T47D (cell line): ENCODE results near the gene RUNX1.

Experiments
- DNase-seq, 2 experiments: peaks; one replicate each; pipeline versions ENCODE4 v3.0.0 to v3.0.0-alpha.2; 2011 to 2012; ENCODE audit warnings: low read depth in 1 of 2, low spot score in 1 of 2
- JUND ChIP-seq: IDR thresholded peaks from 2 replicates; pipeline ENCODE4 v1.6.1; 2012; ENCODE audit warnings: low read depth
- in situ Hi-C: cut with HindIII; loops from 2 replicates; pipeline ENCODE4 v1.10.0; 2016; ENCODE audit warnings: low sequenced_read_pairs, low pct_unique_long_range_greater_than_20kb

RUNX1 gene

DNA sequence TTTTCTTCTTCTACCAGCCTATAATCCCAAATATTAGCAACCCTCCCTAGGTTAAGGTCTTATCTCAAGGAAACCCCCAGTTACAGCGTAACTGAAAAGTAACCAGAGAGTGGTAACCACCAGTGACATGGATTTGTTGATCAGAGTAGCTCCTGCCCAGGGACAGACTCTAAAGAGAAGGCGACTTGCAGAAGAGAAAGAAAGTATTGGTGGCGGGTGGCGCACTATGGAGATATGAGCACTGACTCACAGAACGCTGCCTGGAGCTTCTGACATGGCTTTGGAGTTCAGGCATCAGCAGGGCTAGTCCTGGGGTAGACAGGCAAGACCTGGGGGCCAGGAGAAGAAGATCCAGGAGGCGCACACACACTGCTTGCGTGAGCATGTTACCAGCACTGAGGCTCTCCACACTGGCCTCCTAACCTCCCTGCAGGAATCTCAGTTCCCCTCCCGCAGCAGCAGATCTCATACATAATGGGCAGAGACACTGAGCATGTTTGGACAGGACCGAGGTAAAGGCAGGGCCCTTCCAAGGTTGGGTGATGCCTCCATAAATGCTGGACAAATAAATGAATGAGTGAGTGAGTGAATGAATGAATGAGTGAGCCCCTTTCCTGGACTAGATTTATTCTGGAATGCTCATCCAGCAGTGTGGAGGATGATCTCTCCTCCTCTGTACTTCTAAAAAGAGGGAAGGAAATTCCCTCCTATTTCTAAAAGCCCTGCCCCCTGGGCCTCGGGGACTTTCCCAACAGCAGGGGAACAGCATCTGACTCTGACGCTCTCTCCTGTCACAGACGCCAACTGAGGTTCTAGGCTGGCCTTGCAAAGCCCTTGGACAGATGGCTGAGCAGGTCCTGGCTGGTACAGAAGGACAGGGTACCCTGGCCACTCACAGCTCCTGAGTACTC lies 204.8 kb downstream of the RUNX1 start:
- no peak for DNase-seq
- in situ Hi-C loops = no loop called here
- no peak for TF ChIP-seq JUND

DNA sequence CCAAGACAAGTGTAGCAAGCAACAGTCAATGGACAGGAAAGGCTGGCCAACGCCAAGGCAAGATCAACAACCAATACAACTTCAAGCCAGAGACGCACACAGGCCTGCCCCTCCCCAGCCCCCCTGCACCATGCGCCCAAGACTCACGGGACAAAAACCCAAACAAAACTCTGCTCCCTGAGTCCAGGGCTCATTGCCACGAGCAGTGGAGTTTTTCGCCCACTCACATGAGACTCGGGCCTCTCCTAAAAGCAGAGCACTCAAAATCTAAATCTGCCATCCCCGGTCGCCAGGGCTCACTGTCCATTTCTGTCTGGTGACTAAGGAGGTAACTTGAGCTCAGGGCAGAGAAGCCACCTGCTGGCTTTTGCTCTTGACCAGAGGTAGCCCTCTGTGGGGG lies 205.5 kb downstream of the RUNX1 start:
- DNase-seq = no peak
- in situ Hi-C loops = no loop called here
- TF ChIP-seq JUND = no peak

DNA sequence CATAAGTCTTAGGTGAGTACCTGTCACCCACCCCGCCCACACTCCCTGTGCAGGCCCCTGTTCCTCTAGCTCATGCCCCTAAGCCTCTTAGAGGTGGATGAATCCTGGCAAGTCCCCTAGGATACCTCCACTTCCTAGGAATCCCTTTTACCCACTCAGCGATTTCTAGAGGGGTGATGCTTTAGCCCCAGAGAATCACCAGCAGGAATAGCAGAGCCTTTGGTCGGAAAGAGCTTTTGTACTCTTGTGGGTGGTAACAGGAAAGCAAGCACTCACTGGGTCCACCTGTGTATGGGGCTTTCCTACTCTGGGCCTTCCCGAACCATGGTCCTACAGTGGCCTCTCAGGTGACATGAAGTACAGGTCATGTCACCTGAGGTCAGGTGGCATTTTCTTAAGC lies 207.9 kb downstream of the RUNX1 start:
- no peak for TF ChIP-seq JUND
- in situ Hi-C loops = no loop called here
- DNase-seq = no peak

DNA sequence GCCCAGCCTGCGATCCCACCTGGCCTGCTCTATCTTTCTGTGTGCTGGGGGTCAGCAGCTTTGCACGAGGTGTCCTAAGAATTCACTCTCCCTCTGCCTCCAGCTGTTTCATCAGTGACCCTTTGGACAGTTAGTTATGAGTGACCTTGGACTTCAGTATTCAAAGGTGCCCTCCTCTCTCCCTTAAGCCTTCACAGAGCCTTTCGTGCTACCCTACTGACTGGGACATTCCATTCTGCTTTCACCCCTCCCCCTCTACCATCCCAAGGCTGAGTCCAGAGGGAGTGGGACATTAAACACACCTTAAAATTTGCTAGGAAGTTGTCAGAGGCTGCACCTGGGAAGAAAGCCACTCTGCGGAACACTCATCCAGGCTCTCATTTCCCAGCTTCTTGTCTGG lies 208.4 kb downstream of the RUNX1 start:
- in situ Hi-C loops = no loop called here
- DNase-seq = no peak

DNA sequence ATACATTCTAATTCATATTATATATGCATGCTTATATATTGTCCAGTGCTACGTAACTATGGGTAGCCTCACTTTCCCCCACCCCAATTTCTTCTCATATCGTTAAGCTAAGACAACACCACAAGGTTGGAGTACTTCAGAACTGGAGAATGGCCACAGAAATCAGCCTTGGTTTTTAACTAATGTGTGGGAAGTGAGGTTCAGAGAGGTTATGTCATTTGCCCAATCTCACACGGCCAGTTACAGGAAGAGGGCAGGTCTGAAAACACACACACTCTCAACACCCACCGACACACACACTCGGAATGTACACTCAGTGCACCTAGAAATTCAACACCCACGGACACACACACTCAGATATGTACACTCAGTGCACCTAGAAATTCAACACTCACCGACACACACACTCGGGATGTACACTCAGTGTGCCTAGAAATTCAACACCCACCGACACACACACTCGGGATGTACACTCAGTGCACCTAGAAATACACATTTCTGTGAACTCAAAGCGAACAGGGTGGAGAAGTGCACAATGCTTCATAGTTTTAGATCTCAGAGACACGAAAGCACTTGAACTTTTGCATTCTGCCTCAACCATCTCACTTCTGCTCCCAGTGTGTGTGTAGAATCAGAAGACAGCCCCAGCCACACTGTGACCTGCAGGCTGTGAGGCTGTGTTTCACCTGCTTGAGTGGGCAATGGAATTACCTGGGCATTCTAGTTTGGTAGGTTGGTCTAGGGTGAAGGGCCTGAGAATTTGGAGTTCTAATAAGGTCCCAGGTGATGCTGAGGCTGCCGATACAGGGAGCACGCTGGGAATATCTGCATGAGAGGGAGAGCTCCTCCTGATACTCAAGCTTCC lies 209.9 kb downstream of the RUNX1 start:
- TF ChIP-seq JUND = no peak
- DNase-seq = no peak
- in situ Hi-C loops = no loop called here

More for the DNA sequence above, 208.4 kb downstream of the RUNX1 start:
- TF ChIP-seq JUND = no peak

DNA sequence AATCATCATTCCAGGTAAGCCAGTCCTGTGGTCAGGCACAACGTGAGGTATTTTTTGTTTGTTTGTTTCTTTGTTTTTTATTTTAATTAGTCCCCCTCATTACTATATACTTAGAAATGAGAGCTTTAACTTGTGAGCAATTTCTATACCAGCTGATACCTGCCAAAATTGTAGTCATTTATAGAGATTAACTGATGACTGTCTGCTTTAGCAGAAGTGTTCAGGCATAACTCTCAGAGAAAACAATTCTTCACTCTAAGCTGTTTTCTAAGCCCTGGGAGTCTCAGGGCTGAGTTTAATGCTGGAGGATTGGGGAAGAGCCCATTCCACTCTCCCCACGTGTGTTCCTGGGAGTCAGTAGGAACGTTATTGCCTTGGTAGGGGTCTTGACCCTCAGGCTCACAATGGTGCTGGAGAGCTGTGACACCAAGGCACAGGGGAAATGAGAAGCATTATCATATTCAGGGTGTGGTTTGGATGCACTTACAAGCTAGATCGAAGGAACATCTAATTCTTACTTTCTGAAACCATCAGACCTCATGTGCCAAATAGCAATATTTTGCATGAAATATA lies 212.1 kb downstream of the RUNX1 start:
- no peak for TF ChIP-seq JUND
- no peak for DNase-seq
- in situ Hi-C loops = no loop called here

DNA sequence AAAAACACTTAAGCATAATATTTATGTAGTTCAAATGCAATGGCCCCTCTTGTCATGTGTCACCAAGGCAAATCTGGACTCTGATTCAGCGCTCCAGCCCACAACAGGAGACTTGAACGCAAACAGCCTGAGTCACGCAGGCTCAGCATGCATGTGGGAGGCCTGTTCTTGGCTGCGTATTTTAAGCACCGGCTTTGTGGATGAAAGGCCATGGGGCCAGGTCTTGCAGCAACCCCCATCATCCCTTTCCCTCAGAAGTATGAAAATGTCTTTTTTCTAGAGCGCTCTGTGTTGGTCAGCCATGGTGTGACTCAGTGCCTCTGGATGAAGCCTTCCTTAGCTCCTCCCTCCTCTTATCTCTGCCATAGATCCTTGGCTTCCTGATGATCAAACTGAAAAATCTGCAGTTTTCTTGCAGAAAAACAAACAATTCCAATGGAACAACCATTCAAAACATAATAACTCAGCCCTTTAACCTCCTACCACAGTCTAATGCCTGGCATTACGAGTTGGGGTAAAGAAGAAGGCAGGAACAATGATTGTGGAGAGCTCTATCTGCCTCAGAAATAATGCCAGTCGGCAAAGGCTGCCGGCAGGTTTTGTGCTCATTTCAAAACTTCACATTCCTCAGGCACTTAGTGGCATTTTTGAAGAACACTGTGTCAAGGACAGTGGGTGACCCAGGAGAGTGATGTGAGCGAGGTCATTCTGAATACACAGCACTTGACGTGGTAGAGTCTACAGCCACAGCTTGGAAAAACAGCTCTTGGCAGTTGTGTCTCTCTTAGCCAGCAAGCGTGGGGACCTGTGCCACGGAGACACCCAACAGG lies 212.8 kb downstream of the RUNX1 start:
- no peak for DNase-seq
- in situ Hi-C loops = no loop called here
- TF ChIP-seq JUND = no peak

DNA sequence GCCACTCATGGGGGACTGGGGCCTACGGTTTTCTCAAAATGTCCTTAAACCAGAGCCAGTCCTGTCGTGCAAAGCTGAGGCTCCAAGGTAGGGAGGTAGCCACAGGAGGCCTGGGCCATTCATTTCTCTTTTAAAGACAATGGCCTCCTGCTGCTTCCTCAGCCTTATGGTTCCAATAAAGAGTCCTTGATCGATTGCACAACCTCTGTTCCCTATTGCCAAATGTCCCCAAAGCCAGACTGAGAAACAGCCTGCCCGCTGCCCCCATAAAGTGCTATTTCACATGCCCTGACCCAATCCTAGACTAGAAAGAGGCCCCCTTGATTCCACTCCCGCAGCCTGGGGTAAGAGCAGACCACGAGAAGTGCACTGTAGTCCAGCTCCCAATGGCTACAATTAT lies 213.6 kb downstream of the RUNX1 start:
- DNase-seq = no peak
- no peak for TF ChIP-seq JUND
- in situ Hi-C loops = no loop called here

DNA sequence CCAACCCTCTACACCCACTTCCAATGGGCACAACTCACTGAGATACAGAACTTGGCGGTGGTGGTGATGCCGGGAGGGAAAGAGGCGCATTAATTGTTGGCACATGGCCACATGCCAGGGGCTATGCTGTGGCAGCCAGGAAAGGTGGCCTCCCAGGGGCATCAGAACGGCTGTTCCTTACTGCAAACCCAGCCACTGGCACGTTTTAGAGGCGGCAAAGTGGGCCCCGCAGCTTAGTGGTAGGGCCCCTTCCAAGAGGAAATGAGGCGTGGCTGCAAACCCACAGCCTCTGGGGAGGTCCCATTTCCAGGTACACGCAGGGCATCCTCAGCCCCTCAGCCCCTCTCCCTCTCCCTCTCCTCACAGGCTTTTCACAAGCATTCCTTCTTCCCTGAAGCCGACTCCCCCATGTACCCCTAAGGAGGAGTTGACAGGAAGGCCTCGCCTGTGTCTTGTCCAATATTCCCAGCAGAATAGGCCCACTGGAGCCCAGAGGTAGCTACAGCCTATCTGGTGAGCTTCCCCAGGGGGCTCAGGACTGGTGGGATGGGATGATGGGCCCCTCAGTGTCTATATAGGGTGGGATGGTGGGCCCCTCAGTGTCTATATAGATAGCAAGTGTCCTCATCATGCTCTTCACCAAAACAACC lies 214.1 kb downstream of the RUNX1 start:
- TF ChIP-seq JUND = no peak
- no peak for DNase-seq
- in situ Hi-C loops = no loop called here

DNA sequence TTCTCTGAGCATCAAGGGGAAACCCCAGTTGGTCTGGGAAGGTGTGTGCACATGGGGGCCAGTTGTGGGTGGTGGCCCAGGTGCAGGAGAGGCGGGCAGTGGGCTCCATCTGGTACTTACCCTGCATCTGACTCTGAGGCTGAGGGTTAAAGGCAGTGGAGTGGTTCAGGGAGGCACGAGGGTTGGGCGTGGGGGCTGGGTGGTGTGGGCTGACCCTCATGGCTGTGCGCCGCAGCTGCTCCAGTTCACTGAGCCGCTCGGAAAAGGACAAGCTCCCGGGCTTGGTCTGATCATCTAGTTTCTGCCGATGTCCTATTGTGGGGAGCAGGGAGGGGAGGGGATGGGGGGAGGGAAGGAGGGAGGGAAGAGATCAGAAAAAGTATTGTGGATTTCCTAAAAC lies 214.8 kb downstream of the RUNX1 start:
- no peak for TF ChIP-seq JUND
- no peak for DNase-seq
- in situ Hi-C loops = no loop called here

DNA sequence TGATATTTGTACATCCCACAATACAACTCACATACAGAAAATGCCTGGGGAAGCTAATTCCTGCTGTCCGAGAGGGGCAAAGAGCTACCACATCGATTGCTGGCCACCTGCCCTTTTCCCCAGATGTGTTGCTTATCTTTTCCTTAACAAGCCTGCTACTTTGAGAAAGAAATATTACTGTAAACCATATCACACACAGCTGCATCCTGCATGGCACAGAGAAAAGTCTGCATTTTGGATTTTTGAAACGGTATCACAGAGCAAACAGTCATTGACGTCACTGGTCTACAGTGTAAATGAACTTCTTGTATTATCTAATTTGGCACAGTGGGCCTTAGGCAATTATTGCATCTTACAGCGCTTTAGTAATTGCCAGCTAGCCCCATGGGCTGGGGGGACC lies 215.6 kb downstream of the RUNX1 start:
- no peak for TF ChIP-seq JUND
- DNase-seq = no peak
- in situ Hi-C loops = no loop called here
